Tracheal epithelial cell (primary cell): ENCODE results near the gene PRPS1. TPM values are rescaled to one million over a fixed set of nuclear protein-coding genes. Genes with fewer than 3 reads are reported as not detected.

Experiments
- total RNA-seq: library from RNA; depleted of rRNA; stranded (reverse); fragments of >200 nt; gene quantifications from 2 replicates; pipeline ENCODE4 v1.2.1, GENCODE V29; 2014

PRPS1 gene
- 20.5 and 31.1 TPM in 2 replicates for total RNA-seq

GRCh38 chrX:107627838-107628661, at the start of gene PRPS1:
TSS of gene PRPS1 (plus strand) at chrX:107628510. CDS start at chrX:107628629, 119 bp downstream.

Other genes starting within 250 kb of the PRPS1 start
- gene FRMPD3, start 178.9 kb upstream of the PRPS1 start, total RNA-seq = not detected in 2 replicates
- gene TSC22D3, start 147.3 kb downstream of the PRPS1 start, total RNA-seq = 51.8 and 230 TPM in 2 replicates
- not detected in 2 replicates for gene NCBP2L, start 149.2 kb downstream of the PRPS1 start, total RNA-seq
- 26.3 and 31.5 TPM in 2 replicates for gene MID2, start 197.4 kb downstream of the PRPS1 start, total RNA-seq